Breast epithelium (tissue), 3 donors: ENCODE data around the gene MLH1.

ENCODE experiments used
- CTCF ChIP-seq, 3 donors: fragments of 450-650 bp; IDR thresholded peaks; one replicate each; pipeline ENCODE4 v1.5.1; 2016 to 2017; ENCODE audit warnings: antibody characterized with exemption in 3 of 3, mild to moderate bottlenecking in 3 of 3, moderate library complexity in 3 of 3
- POLR2A ChIP-seq: fragments of 450-650 bp; IDR thresholded peaks from one replicate; pipeline ENCODE4 v1.6.1; 2016; ENCODE audit warnings: antibody characterized with exemption, mild to moderate bottlenecking, moderate library complexity

- no peak for TF ChIP-seq CTCF (IDR thresholded peaks at IDR 0.05)
- TF ChIP-seq POLR2A, result no peak
Observed at GRCh38 chr3:36981006-36981405, 12.3 kb upstream of the MLH1 start.
